Endothelial cell of umbilical vein (primary cell): ENCODE data around the gene SIM1. TPM values are rescaled to one million over a fixed set of nuclear protein-coding genes. Genes with fewer than 3 reads are reported as not detected.

ENCODE experiments used
- BruUV-seq: library from RNA; stranded (reverse); fragments of 400-500 nt; replicated peaks from 2 replicates; lab custom pipeline; 2021; lab: Mats Ljungman, UMichigan
- CTCF ChIA-PET: fragments of 300-600, 350-600 bp; sonication (Branson Sonifier 250); formaldehyde crosslinking; loops from one replicate; lab custom pipeline; 2021; ENCODE audit warnings: antibody characterized with exemption, inconsistent platforms; lab: Charles Lee
- POLR2A ChIA-PET: fragments of 300-600, 350-600 bp; sonication (Branson Sonifier 250); formaldehyde crosslinking; loops from one replicate; lab custom pipeline; 2021; ENCODE audit warnings: antibody characterized with exemption, inconsistent platforms; lab: Charles Lee
- DNase-seq: peaks from one replicate; pipeline ENCODE4 v3.0.0-alpha.2; 2011; ENCODE audit warnings: low read depth, low spot score
- FAIRE-seq: peaks from 2 replicates; lab custom pipeline; 2011; peaks lifted over from hg19 to GRCh38; lab: Jason Lieb, UNC
- H2AFZ ChIP-seq: 2 replicates; pipeline ENCODE4 v1.6.0; 2012; ENCODE audit warnings: low read depth, low read length, control low read depth, inconsistent platforms
- H3K27ac ChIP-seq: 2 replicates; pipeline ENCODE4 v1.5.1; 2011; ENCODE audit warnings: low read depth, mild to moderate bottlenecking, control low read depth, low read length, moderate library complexity; ENCODE audit not compliant: insufficient read depth
- H3K27me3 ChIP-seq, 2 experiments: 2 replicates each; pipeline versions ENCODE4 v1.6.0 to v1.6.1; 2011; ENCODE audit warnings: low read length in 2 of 2, mixed read lengths in 1 of 2; ENCODE audit not compliant: control insufficient read depth in 2 of 2, insufficient read depth in 2 of 2
- H3K36me3 ChIP-seq, 2 experiments: 2 replicates in 1 of 2; 3 replicates in 1 of 2; pipeline ENCODE4 v1.5.1; 2011; ENCODE audit warnings: low read length in 2 of 2, mild to moderate bottlenecking in 1 of 2, moderate library complexity in 1 of 2; ENCODE audit not compliant: control insufficient read depth in 2 of 2, insufficient read depth in 2 of 2; ENCODE audit errors: extremely low read depth in 1 of 2
- H3K4me1 ChIP-seq: 3 replicates; pipeline ENCODE4 v1.5.1; 2011; ENCODE audit warnings: mild to moderate bottlenecking, low read length; ENCODE audit not compliant: control insufficient read depth, insufficient read depth; ENCODE audit errors: extremely low read depth
- H3K4me2 ChIP-seq: 2 replicates; pipeline ENCODE4 v1.6.1; 2011; ENCODE audit warnings: low read length, control low read depth, mixed read lengths; ENCODE audit not compliant: insufficient read depth
- H3K4me3 ChIP-seq, 3 experiments: fragments of 200-600 bp in 1 of 3; sonication (generic), shearing (Covaris generic) in 1 of 3; replicated peaks in 1 of 3; 2 replicates each; pipeline ENCODE4 v1.5.1; 2011 to 2016; ENCODE audit warnings: control low read depth in 3 of 3, low read length in 3 of 3, mild to moderate bottlenecking in 2 of 3, inconsistent platforms in 1 of 3, low read depth in 1 of 3, moderate library complexity in 1 of 3; ENCODE audit not compliant: insufficient read depth in 1 of 3
- H3K79me2 ChIP-seq: 2 replicates; pipeline ENCODE4 v1.6.0; 2012; ENCODE audit warnings: low read length, inconsistent platforms; ENCODE audit not compliant: control insufficient read depth, insufficient read depth
- H3K9ac ChIP-seq: replicated peaks from 2 replicates; pipeline ENCODE3; 2011; ENCODE audit warnings: low read length, control low read depth; ENCODE audit not compliant: insufficient read depth; ENCODE audit errors: extremely low read depth
- H3K9me1 ChIP-seq: replicated peaks from 3 replicates; pipeline ENCODE4 v1.6.0; 2011; ENCODE audit warnings: mild to moderate bottlenecking, low read length; ENCODE audit not compliant: control insufficient read depth, insufficient read depth; ENCODE audit errors: extremely low read depth
- H3K9me3 ChIP-seq: replicated peaks from 2 replicates; pipeline ENCODE4 v1.5.1; 2012; ENCODE audit warnings: low read length, inconsistent platforms; ENCODE audit not compliant: control insufficient read depth, insufficient read depth
- H4K20me1 ChIP-seq: replicated peaks from 2 replicates; pipeline ENCODE3; 2011; ENCODE audit warnings: mild to moderate bottlenecking, low read length; ENCODE audit not compliant: control insufficient read depth, insufficient read depth; ENCODE audit errors: extremely low read depth
- EZH2 ChIP-seq: IDR thresholded peaks from 2 replicates; pipeline ENCODE4 v1.6.1; 2012; ENCODE audit warnings: borderline replicate concordance, low read depth, mild to moderate bottlenecking, moderate library complexity, low read length, inconsistent platforms; ENCODE audit not compliant: severe bottlenecking
- FOS ChIP-seq: IDR thresholded peaks from 2 replicates; pipeline ENCODE4 v1.6.1; 2011; ENCODE audit warnings: mild to moderate bottlenecking, low read length, moderate library complexity, borderline replicate concordance; ENCODE audit not compliant: insufficient read depth
- GATA2 ChIP-seq: IDR thresholded peaks from 2 replicates; pipeline ENCODE4 v1.7.0; 2011; ENCODE audit warnings: low read depth, mild to moderate bottlenecking, moderate library complexity, mixed read lengths, low read length; ENCODE audit not compliant: insufficient read length, insufficient read depth
- JUN ChIP-seq: IDR thresholded peaks from 2 replicates; pipeline ENCODE4 v1.6.1; 2011; ENCODE audit warnings: borderline replicate concordance, low read depth; ENCODE audit not compliant: insufficient read length, insufficient read depth
- MYC ChIP-seq: IDR thresholded peaks from one replicate; pipeline ENCODE4 v1.6.1; 2011; ENCODE audit warnings: mild to moderate bottlenecking, low read depth, low read length
- POLR2A ChIP-seq: IDR thresholded peaks from 2 replicates; pipeline ENCODE4 v1.6.1; 2012; ENCODE audit warnings: low read depth, mild to moderate bottlenecking, control low read depth, low read length
- POLR2AphosphoS5 ChIP-seq: IDR thresholded peaks from 2 replicates; pipeline ENCODE4 v1.6.1; 2012; ENCODE audit warnings: low read depth, mild to moderate bottlenecking, control low read depth, low read length, moderate library complexity; ENCODE audit not compliant: insufficient read depth
- dilution Hi-C: fragments of 300-500 bp; cut with MboI; formaldehyde crosslinking; loops from one replicate; pipeline ENCODE4 v1.15.0; 2019; ENCODE audit warnings: low sequenced_read_pairs; ENCODE audit not compliant: extremely low pct_ligation_motif_present
- intact Hi-C: fragments of 100-400 bp; cut with micrococcal nuclease; formaldehyde crosslinking; loops from one replicate; pipeline ENCODE4 v1.10.0; 2022
- polyA plus RNA-seq, 4 experiments: library from polyadenylated mRNA; depleted of rRNA in 3 of 4; stranded (reverse) in 3 of 4; unstranded in 1 of 4; fragments of >200 nt; gene quantifications; 2 replicates each; pipeline versions ENCODE4 v1.2.1 to v1.2.3, GENCODE V29; 2011 to 2012; ENCODE audit warnings: missing spikeins in 1 of 4
- total RNA-seq: library from RNA; stranded (reverse); gene quantifications from 2 replicates; pipeline ENCODE4 v1.2.3, GENCODE V29; 2021
- TF ChIP-seq, protein P1 (sequence below), 2 donors: IDR thresholded peaks; 1 replicate in 1 of 2; 2 replicates in 1 of 2; pipeline ENCODE4 v1.5.1; 2011; ENCODE audit warnings: low read length in 2 of 2, mild to moderate bottlenecking in 2 of 2, moderate library complexity in 2 of 2, control low read depth in 1 of 2, inconsistent platforms in 1 of 2, low read depth in 1 of 2; ENCODE audit not compliant: insufficient read depth in 1 of 2; ENCODE audit errors: extremely low read depth in 1 of 2
- TF ChIP-seq, protein P2 (sequence below): IDR thresholded peaks from 2 replicates; pipeline ENCODE4 v1.6.1; 2011; ENCODE audit not compliant: insufficient read depth, insufficient read length

Gene SIM1
- total and polyA plus RNA-seq, 2 donors (not counting 3 experiments of a cell fraction or from before 2014, with no cell fraction given), result 0.14 to 0.29 TPM

DNA sequence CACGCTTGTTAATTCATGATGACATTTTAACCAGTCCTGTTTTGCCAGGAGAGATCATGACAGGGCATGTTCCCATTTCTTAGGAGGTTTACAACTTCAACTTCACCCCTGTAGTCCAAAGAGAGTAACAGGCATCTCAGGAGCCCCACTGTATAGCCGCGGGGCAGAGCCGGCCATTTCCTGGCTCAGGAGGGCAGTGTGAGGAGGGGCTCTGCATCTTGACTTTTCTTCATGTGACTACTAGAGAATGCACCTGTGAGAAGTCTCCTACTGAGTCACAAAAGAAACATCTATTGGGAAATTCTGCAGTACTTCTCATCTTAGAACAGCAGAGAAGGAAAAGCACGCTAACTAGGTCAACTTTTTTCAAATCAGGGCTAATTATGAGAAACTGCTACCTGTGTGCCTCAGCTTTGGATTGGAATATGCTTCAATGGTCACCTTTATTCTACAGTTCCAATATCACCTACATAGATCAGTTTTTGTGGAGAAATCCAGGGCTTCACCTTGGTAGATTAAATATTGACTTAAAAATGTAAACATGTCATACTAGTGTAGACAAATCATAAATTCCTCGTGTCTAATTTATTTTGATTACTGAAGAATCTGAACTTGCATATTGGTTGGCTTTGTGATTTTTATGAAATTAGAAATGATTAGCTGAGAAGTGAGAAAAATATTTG is 28.6 kb upstream of the SIM1 start:
- ChIA-PET CTCF (interaction anchor here (0.8 to 2.1 kb wide), 9 partner anchors 9 to 625 kb away, joined by 3 to 7 read pairs (median 4); no protein-coding TSS in a partner anchor), POLR2A (no interaction called here)
- Histone ChIP-seq H3K27ac (no peak overlapping the region), H3K9me3 (no peaks in the 10 kb centered on the region), H3K4me3 (no peak overlapping the region), H3K27me3 (peaks cover 5 to 8% of the 10 kb centered on the region in 2 experiments), H3K36me3 (no peaks in the 10 kb centered on the region), H3K9ac (no peak overlapping the region), H2AFZ (no peak overlapping the region), H3K9me1 (no peaks in the 10 kb centered on the region), H4K20me1 (no peaks in the 10 kb centered on the region), H3K79me2 (no peaks in the 10 kb centered on the region), H3K4me2 (no peak overlapping the region), H3K4me1 (no peaks in the 10 kb centered on the region)
- TF ChIP-seq POLR2AphosphoS5 (no peak), MYC (no peak), GATA2 (no peak), FOS (no peak), JUN (no peak), EZH2 (no peak), POLR2A (no peak)
- TF ChIP-seq, protein P1, sequence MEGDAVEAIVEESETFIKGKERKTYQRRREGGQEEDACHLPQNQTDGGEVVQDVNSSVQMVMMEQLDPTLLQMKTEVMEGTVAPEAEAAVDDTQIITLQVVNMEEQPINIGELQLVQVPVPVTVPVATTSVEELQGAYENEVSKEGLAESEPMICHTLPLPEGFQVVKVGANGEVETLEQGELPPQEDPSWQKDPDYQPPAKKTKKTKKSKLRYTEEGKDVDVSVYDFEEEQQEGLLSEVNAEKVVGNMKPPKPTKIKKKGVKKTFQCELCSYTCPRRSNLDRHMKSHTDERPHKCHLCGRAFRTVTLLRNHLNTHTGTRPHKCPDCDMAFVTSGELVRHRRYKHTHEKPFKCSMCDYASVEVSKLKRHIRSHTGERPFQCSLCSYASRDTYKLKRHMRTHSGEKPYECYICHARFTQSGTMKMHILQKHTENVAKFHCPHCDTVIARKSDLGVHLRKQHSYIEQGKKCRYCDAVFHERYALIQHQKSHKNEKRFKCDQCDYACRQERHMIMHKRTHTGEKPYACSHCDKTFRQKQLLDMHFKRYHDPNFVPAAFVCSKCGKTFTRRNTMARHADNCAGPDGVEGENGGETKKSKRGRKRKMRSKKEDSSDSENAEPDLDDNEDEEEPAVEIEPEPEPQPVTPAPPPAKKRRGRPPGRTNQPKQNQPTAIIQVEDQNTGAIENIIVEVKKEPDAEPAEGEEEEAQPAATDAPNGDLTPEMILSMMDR (IDR thresholded peaks at IDR 0.05; ENCODE audit: extremely low read depth in 1 of 2, insufficient read depth in 1 of 2, low read depth in 1 of 2, low read length in 2 of 2), result no peak
- TF ChIP-seq, protein P2, sequence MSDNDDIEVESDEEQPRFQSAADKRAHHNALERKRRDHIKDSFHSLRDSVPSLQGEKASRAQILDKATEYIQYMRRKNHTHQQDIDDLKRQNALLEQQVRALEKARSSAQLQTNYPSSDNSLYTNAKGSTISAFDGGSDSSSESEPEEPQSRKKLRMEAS, result no peak
- DNase-seq, result no peak
- dilution Hi-C loops (no loop called here), intact Hi-C loops (no loop called here)
- BruUV-seq, result no TSS peak
- no peak for FAIRE-seq
